Activated T-cell treated with anti-CD3 and anti-CD28 coated beads, Interleukin-2, amount 50 U/mL, for 24 hours (primary cell): ENCODE results near the gene ZNF695.

Experiments
- DNase-seq: peaks from one replicate; pipeline ENCODE4 v3.0.0-alpha.2; 2020
- H3K27ac Mint-ChIP-seq: 2 replicates; pipeline ENCODE4 v1.8.0; 2020; ENCODE audit warnings: mild to moderate bottlenecking, mixed read lengths
- H3K27me3 Mint-ChIP-seq: 2 replicates; pipeline ENCODE4 v1.8.0; 2020; ENCODE audit warnings: mixed read lengths
- H3K36me3 Mint-ChIP-seq: 2 replicates; pipeline ENCODE4 v1.8.0; 2020; ENCODE audit warnings: low read depth, mixed read lengths
- H3K4me1 Mint-ChIP-seq: 2 replicates; pipeline ENCODE4 v1.8.0; 2020; ENCODE audit warnings: low read depth, mixed read lengths
- H3K4me3 Mint-ChIP-seq: 2 replicates; pipeline ENCODE4 v1.8.0; 2020; ENCODE audit warnings: mild to moderate bottlenecking, moderate library complexity, mixed read lengths
- H3K9me3 Mint-ChIP-seq: 2 replicates; pipeline ENCODE4 v1.8.0; 2020; ENCODE audit warnings: mixed read lengths

ZNF695 gene

GRCh38 chr1:246987083-246987690 is 20.7 kb downstream of the ZNF695 start:
- H3K27me3 Mint-ChIP-seq: no peaks in the 10 kb centered on the region
- H3K36me3 Mint-ChIP-seq: peaks cover 57% of the 10 kb centered on the region
- H3K27ac Mint-ChIP-seq: no peak overlapping the region
- no peak overlapping the region for H3K4me3 Mint-ChIP-seq
- H3K4me1 Mint-ChIP-seq: no peaks in the 10 kb centered on the region
- H3K9me3 Mint-ChIP-seq: peaks cover 67% of the 10 kb centered on the region
- DNase-seq: no peak

- Mint-ChIP-seq H3K4me3 (no peak overlapping the region), H3K27me3 (peaks cover 7% of the 10 kb centered on the region), H3K4me1 (no peaks in the 10 kb centered on the region), H3K36me3 (peaks cover 13% of the 10 kb centered on the region), H3K9me3 (peaks cover 37% of the 10 kb centered on the region), H3K27ac (no peak overlapping the region)
- no peak for DNase-seq
Observed at GRCh38 chr1:246978785-246979184, 29.1 kb downstream of the ZNF695 start.

- H3K27me3 Mint-ChIP-seq: peaks cover 7% of the 10 kb centered on the region
- no peak overlapping the region for H3K4me3 Mint-ChIP-seq
- H3K4me1 Mint-ChIP-seq: no peaks in the 10 kb centered on the region
- peaks cover 37% of the 10 kb centered on the region for H3K9me3 Mint-ChIP-seq
- DNase-seq: no peak
- H3K36me3 Mint-ChIP-seq: peaks cover 13% of the 10 kb centered on the region
- no peak overlapping the region for H3K27ac Mint-ChIP-seq
Observed at GRCh38 chr1:246978281-246978680, 29.6 kb downstream of the ZNF695 start.

DNA sequence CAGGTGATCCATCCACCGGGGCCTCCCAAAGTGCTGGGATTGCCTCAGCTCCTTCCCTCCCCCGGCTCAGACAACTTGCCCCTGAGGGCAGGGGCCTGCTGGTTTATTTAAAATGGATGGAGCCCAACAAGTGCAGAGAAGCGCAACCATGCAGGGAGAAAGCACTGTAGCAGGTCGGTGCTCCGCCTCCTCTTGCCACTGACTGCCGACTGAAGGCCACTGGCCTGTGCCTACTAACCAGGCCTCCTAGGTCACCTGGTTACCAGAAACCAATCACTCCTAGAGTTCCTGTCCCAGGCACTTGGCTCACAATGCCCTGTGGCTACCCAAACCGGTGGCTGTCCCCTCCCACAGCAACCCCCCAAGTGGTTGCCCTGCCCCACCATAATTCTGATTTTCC is 35.9 kb downstream of the ZNF695 start:
- peaks cover 25% of the 10 kb centered on the region for H3K9me3 Mint-ChIP-seq
- no peak for DNase-seq
- H3K4me1 Mint-ChIP-seq: no peaks in the 10 kb centered on the region
- H3K36me3 Mint-ChIP-seq: peaks cover 8% of the 10 kb centered on the region
- H3K27me3 Mint-ChIP-seq: peaks cover 7% of the 10 kb centered on the region
- no peak overlapping the region for H3K4me3 Mint-ChIP-seq
- H3K27ac Mint-ChIP-seq: no peak overlapping the region

GRCh38 chr1:246971090-246971721 is 36.7 kb downstream of the ZNF695 start:
- Mint-ChIP-seq H3K4me1 (no peaks in the 10 kb centered on the region), H3K4me3 (no peak overlapping the region), H3K27ac (no peak overlapping the region), H3K9me3 (peaks cover 29% of the 10 kb centered on the region), H3K27me3 (peaks cover 5% of the 10 kb centered on the region), H3K36me3 (peaks cover 10% of the 10 kb centered on the region)
- peak; percentile 58 for DNase-seq

GRCh38 chr1:246969621-246970020 is 38.2 kb downstream of the ZNF695 start:
- Mint-ChIP-seq H3K9me3 (peaks cover 27% of the 10 kb centered on the region), H3K36me3 (peaks cover 10% of the 10 kb centered on the region), H3K4me1 (no peaks in the 10 kb centered on the region), H3K27ac (no peak overlapping the region), H3K4me3 (no peak overlapping the region), H3K27me3 (no peaks in the 10 kb centered on the region)
- DNase-seq: no peak

GRCh38 chr1:246966502-246966901 is 41.4 kb downstream of the ZNF695 start:
- Mint-ChIP-seq H3K9me3 (peaks cover 27% of the 10 kb centered on the region), H3K4me3 (no peak overlapping the region), H3K4me1 (no peaks in the 10 kb centered on the region), H3K27ac (no peak overlapping the region), H3K27me3 (peaks cover 6% of the 10 kb centered on the region), H3K36me3 (peaks cover 10% of the 10 kb centered on the region)
- no peak for DNase-seq

DNA sequence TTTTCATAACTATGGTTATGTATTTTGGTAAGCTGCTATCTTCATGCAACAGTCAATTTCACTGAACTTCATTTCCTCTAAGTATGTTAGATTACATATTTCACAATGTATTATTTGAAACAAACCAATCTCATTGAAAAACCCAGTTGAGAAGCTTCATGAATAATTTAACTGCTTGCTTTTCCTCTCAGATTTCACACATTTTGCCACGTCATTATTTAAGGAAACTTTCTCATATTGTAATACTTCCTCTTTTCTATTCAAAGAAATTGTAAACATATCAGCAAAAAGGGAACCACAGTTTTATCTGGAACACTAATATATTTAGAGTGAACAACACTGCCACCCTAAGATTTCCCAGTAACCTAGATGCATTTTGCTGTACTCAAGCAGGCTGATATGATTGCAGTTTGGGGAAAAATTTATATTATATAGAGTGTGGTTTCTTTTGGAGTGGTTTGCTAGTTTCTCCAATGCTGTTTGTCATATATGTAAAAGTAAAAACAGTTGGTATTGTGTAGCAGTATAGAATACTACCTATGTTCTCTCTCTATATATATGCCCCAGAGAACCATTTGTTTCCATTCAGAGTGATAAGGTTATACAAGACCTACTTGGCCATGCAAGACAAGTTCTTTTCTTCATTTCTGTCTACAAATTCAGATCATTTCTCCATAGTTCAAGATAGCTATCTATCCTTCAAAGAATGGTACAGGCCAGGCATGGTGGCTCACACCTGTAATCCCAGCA is 47.7 kb downstream of the ZNF695 start:
- Mint-ChIP-seq H3K4me1 (peaks cover 6% of the 10 kb centered on the region), H3K36me3 (no peaks in the 10 kb centered on the region), H3K4me3 (no peak overlapping the region), H3K27ac (no peak overlapping the region), H3K9me3 (no peaks in the 10 kb centered on the region), H3K27me3 (peaks cover 6% of the 10 kb centered on the region)
- no peak for DNase-seq

DNA sequence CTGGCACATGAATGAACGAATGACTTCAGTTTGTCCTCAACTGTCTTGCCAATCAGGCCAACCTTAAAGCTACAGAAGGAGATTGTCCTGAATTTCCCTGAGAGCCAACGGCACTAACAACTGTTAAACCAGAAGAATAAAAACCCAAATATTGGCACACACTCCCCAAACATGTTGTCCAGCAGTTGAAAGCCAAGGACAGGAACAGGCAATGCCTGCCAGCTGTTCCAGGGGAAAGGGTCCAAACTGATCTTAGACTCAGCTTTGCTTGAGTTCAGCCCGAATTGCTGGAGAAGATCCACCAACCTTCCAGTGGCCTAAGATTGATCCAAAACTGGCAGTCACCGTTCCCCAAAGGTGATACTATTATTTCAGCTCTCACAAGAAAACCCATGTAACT is 53.7 kb downstream of the ZNF695 start:
- Mint-ChIP-seq H3K4me3 (no peak overlapping the region), H3K27ac (no peak overlapping the region), H3K27me3 (no peaks in the 10 kb centered on the region), H3K9me3 (no peaks in the 10 kb centered on the region), H3K4me1 (no peaks in the 10 kb centered on the region), H3K36me3 (no peaks in the 10 kb centered on the region)
- no peak for DNase-seq

DNA sequence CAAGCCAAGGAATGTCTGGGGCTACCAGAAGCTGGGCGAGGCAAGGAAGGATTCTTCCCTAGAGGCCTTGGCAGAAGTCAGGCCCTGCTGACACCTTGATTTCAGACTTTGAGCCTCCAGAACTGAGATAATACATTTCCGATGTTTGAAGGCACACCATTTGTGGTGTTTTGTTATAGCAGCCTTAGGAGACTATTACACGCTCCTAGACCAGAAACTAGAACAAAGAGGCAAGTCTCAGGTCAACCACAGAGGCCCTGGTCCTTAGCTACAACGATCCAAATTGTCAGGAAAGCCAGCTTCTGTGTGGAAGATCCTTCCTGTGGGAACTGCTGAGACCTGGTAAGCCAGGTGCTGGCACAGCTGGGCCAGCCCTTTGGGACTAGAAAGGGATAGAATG is 56.4 kb downstream of the ZNF695 start:
- Mint-ChIP-seq H3K4me3 (no peak overlapping the region), H3K9me3 (no peaks in the 10 kb centered on the region), H3K36me3 (no peaks in the 10 kb centered on the region), H3K27me3 (no peaks in the 10 kb centered on the region), H3K27ac (no peak overlapping the region), H3K4me1 (no peaks in the 10 kb centered on the region)
- DNase-seq: no peak

DNA sequence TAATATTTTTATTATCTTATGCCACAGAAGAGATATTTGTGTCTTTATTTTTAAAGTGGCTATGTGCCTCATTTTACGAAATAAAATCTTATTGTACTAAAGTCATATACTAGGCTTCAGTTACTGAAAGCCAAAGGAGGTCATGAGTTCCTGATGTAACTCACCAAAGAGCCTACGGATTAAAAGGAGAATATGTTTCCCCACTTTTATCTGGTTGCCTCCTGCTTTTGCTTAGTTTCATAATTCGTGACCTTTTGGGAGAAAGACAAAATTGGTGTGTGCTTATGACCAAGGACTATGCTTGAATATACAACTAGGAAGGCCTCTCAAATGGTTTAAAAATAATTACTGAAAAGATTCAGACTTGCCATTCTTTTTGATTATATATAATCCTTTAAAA is 57.9 kb downstream of the ZNF695 start:
- DNase-seq: no peak
- no peaks in the 10 kb centered on the region for H3K9me3 Mint-ChIP-seq

DNA sequence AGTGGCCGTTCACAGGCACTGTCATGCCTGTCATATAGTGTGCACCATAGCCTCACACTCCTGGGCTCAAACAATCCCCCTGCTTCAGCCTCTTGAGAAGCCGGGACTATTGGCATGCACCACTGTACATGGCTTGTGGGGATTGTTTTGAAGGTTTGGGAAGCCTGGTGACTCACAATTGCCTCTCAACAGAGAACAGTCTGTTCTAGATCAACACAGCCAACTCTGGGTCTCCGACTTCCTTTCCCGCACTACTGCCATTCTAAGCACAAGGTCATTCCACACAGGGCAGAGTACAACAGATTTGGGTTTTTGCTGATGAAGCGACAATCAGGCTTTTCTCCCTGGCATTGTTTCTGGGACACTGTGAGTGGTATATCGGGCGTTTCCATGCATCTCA is 60.6 kb downstream of the ZNF695 start:
- Mint-ChIP-seq H3K4me1 (no peaks in the 10 kb centered on the region), H3K27me3 (no peaks in the 10 kb centered on the region), H3K27ac (no peak overlapping the region), H3K9me3 (no peaks in the 10 kb centered on the region), H3K4me3 (no peak overlapping the region), H3K36me3 (no peaks in the 10 kb centered on the region)
- DNase-seq: no peak

More for the DNA sequence above, 57.9 kb downstream of the ZNF695 start:
- H3K4me3 Mint-ChIP-seq: no peak overlapping the region
- H3K36me3 Mint-ChIP-seq: no peaks in the 10 kb centered on the region
- no peaks in the 10 kb centered on the region for H3K4me1 Mint-ChIP-seq
- H3K27ac Mint-ChIP-seq: no peak overlapping the region
- no peaks in the 10 kb centered on the region for H3K27me3 Mint-ChIP-seq

GRCh38 chr1:246946366-246946765 is 61.5 kb downstream of the ZNF695 start:
- Mint-ChIP-seq H3K36me3 (no peaks in the 10 kb centered on the region), H3K9me3 (no peaks in the 10 kb centered on the region), H3K27ac (no peak overlapping the region), H3K4me1 (no peaks in the 10 kb centered on the region), H3K27me3 (no peaks in the 10 kb centered on the region), H3K4me3 (no peak overlapping the region)
- no peak for DNase-seq
